NAMALWA (cell line): ENCODE data around the gene PIF1.
A peak's percentile ranks its signal among the peaks of the same experiment; 100 is the strongest.

Experiments
- DNase-seq: peaks from one replicate; pipeline ENCODE4 v3.0.0-alpha.2; 2015; ENCODE audit warnings: low spot score

PIF1 gene

GRCh38 chr15:64825431-64826294 is at the start of gene PIF1:
TSS of gene PIF1 (minus strand) at chr15:64825647. CDS start at chr15:64824335, 1,312 bp downstream.
- DNase-seq = peak; percentile 99

- DNase-seq = no peak
Observed at GRCh38 chr15:64870353-64870752, 44.9 kb upstream of the PIF1 start.

DNA sequence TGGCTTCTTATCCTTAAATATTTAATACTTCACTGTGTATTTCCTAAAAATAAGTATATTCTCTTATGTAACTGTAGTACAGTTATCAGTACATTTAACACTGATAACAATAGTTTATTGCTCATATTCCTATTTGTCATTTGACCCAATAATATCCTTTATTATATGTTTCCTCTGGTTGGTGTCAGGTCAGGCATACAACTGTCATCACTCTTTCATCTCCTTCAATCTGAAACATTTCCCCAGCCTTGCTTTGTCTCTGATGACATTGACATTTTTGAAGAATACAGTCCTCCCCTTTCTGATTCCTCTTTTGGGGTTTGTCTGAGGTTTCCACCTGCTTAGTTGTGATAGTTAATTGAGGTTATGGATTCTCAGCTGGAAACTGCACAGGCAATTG is 44.1 kb upstream of the PIF1 start:
- DNase-seq = no peak

DNA sequence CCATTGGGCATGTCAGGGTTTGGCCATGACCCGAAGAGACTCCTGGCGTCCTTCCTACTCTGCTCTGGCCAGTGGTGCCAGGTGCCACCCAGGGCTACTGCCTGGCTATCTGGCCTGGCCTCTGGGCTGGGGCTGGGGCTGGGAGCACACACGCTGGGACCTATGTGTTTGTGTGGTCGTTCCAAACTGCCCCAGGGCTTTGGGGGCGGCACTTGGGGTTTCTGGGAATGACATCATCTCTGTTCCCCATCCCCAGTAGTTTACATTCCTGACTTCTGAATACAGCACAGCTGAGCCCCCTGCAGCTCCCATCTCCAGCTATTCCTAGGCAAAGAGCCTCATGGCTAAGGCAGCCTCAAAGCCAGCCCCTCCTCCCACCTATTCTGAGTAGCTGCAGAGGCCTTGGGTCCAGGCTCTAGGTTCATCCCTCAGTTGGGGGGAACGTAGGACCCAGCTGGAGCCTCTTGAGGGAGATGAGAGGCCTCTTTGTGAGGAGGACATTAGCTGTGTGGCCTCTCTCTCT is 40.6 kb upstream of the PIF1 start:
- DNase-seq = no peak

- DNase-seq = no peak
Observed at GRCh38 chr15:64865126-64865997, 39.9 kb upstream of the PIF1 start.

GRCh38 chr15:64864068-64864467 is 38.6 kb upstream of the PIF1 start:
- DNase-seq = no peak

GRCh38 chr15:64862408-64862807 is 37.0 kb upstream of the PIF1 start:
- no peak for DNase-seq

DNA sequence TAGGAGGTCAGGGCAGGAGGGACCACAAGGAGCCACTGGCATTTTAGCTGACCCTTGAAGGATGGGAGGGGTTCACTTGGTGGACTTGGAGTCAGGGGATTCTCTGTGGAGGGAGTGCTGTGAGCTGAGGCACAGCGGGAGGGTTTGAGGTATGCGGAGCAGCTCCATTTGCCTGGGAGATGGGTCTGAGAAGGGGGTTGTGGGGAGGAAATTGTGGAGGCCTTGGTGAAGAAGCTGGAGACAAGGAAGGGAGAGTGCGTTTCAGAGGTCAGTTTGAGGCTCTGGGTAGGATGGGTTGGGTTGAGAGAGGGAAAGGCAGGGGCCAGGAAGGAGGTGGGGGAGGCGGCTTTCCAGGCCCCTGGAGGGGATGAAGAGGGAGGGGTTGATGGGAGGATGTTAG is 36.5 kb upstream of the PIF1 start:
- no peak for DNase-seq

GRCh38 chr15:64861331-64861730 is 35.9 kb upstream of the PIF1 start:
- no peak for DNase-seq

DNA sequence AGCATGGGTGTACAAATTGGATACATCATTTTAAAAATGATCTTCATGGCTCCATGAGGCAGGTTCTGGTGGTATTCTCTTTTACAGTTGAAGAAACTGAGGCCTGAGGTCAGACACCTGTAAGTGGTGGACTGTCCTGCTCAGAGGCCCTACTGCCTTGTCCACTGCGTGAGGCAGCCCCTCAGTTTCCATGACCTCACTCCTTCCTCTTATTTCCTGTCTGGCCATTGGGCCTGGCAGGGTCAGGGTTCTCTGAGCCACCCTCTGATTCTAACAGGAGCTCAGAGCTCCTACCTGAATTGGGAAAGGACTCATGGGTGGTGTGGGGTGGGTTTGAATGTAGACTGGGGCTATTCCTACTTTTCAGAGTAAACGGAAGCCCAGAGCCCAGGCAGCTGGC is 33.8 kb upstream of the PIF1 start:
- no peak for DNase-seq

DNA sequence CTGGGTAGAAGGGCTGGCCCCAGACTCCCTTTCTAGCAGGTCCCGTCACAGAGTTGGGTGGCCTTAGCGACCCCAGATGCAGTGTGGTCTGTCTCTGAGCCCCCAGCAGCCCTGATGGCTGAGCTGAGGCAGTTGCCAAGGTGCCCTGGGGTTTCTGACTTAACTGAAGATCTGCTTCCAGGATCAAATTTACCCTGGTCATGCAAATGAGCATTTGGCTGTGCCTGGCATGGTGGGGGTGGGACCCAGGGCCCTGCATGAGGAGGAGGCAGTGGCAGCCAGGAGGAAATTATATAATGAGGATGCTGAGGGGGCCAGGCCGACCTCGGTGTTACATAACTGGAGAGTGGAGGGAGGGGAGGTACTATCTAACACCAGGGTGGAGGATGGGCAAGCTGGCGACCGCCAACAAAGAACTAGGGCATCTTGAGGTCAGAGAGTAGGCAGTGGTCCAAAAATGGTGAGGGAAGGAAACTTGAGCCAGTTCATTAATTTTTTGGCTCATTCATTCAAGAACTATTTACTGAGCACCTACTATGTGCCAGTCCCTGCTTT is 32.7 kb upstream of the PIF1 start:
- DNase-seq = no peak

GRCh38 chr15:64857421-64857820 is 32.0 kb upstream of the PIF1 start:
- no peak for DNase-seq

GRCh38 chr15:64856429-64857145 is 31.1 kb upstream of the PIF1 start:
- DNase-seq = no peak

DNA sequence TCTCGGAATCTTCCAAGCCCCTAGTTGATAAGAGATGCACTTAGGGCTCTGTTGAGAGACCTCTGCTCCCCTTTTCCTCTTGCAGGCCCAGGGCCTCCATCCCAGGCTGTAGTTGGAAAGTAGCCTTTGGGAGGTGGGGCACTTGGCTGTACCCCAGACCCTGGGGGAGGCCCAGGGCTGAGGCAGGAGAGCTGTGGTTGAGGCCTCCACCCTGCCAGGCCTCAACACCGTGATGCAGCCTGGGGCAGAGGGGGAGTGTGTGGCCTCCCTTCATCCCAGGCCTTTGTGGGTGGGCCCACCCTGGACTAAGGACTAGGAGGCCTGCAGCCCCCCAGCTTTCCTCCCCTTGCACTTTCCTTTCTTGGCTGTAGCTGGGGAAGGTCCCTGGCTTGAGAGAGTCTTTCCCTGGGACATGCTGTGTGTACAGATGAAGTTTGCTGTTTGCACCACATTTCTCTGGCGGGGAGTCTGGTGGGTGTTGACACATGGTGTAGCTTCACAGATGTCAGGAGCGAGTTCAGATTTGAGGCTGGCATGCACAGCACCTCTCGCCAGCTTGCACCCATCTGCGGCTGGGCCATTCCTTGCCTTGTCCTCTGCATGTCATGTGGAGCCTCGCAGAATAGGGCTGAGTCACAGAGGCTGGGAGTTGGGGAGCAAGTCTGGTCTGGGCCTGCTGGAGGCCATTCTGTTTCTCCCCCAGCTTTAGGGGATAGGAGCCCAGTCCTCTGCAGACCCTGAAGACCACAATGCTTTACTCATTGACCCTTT is 29.9 kb upstream of the PIF1 start:
- DNase-seq = no peak

GRCh38 chr15:64854526-64854925 is 29.1 kb upstream of the PIF1 start:
- no peak for DNase-seq

DNA sequence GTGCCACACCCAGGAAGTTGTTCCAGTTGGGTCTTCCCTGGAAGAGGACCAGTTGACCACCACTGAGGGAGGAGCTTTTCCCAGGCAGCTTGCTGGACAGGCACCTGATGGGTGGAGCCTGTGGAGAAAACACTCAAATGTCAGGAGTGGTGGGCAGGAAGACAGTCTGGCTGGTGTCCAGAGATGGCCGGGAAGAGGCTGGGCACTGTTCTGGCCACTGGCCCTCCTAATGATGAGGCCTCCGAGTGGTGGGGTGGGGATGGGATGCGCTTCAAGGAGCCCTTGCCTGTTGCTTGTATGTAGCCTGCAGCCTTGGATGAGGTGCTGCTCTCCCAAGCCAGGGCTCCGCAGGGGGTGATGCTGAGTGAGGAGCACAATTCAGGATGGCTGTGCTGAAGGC is 28.6 kb upstream of the PIF1 start:
- no peak for DNase-seq

- DNase-seq = no peak
Observed at GRCh38 chr15:64851503-64851840, 26.0 kb upstream of the PIF1 start.

GRCh38 chr15:64850778-64851502 is 25.5 kb upstream of the PIF1 start:
- no peak for DNase-seq

GRCh38 chr15:64847876-64848716 is 22.6 kb upstream of the PIF1 start:
- no peak for DNase-seq

GRCh38 chr15:64847448-64847847 is 22.0 kb upstream of the PIF1 start:
- peak; percentile 29 for DNase-seq
